DOHH2 (cell line): ENCODE data around the gene TESK2.

ENCODE experiments used
- H3F3A ChIP-seq: fragments of 200-600 bp; sonication (generic), shearing (Covaris generic); 2 replicates; pipeline ENCODE4 v1.6.0; 2016; ENCODE audit warnings: antibody characterized with exemption, mild to moderate bottlenecking; ENCODE audit not compliant: control insufficient read depth, insufficient read depth
- H3K27ac ChIP-seq: fragments of 200-600 bp; sonication (generic); 2 replicates; pipeline ENCODE4 v1.5.1; 2014; ENCODE audit warnings: low read depth, mild to moderate bottlenecking, low read length, moderate library complexity
- H3K27me3 ChIP-seq: fragments of 200-600 bp; sonication (generic); 2 replicates; pipeline ENCODE4 v1.6.1; 2014; ENCODE audit warnings: mild to moderate bottlenecking, low read length, mixed read lengths; ENCODE audit not compliant: control insufficient read depth
- H3K36me3 ChIP-seq: fragments of 200-600 bp; sonication (generic); 2 replicates; pipeline ENCODE4 v1.6.1; 2014; ENCODE audit warnings: mild to moderate bottlenecking, low read length, moderate library complexity, mixed read lengths; ENCODE audit not compliant: control insufficient read depth
- H3K4me1 ChIP-seq: fragments of 200-600 bp; sonication (generic); 2 replicates; pipeline ENCODE4 v1.6.1; 2014; ENCODE audit warnings: mild to moderate bottlenecking, low read length, mixed read lengths; ENCODE audit not compliant: control insufficient read depth
- H3K4me2 ChIP-seq: fragments of 200-600 bp; sonication (generic); 2 replicates; pipeline ENCODE4 v1.6.0; 2014; ENCODE audit warnings: mild to moderate bottlenecking, low read length, moderate library complexity
- H3K4me3 ChIP-seq: fragments of 200-600 bp; sonication (generic); 2 replicates; pipeline ENCODE4 v1.5.1; 2014; ENCODE audit warnings: mild to moderate bottlenecking, low read length, mixed read lengths
- H3K79me2 ChIP-seq: fragments of 200-600 bp; sonication (generic); 2 replicates; pipeline ENCODE4 v1.6.1; 2014; ENCODE audit warnings: mild to moderate bottlenecking, low read length, mixed read lengths; ENCODE audit not compliant: control insufficient read depth
- H3K9me2 ChIP-seq: fragments of 200-600 bp; sonication (generic); replicated peaks from 2 replicates; pipeline ENCODE4 v1.6.1; 2014; ENCODE audit warnings: mild to moderate bottlenecking, low read length, mixed read lengths; ENCODE audit not compliant: control insufficient read depth
- H3K9me3 ChIP-seq: fragments of 200-600 bp; sonication (generic); 2 replicates; pipeline ENCODE4 v1.6.1; 2014; ENCODE audit warnings: antibody characterized with exemption, low read length, mixed read lengths; ENCODE audit not compliant: control insufficient read depth, insufficient read depth
- H4K20me1 ChIP-seq: fragments of 200-600 bp; sonication (generic); 2 replicates; pipeline ENCODE4 v1.6.0; 2014; ENCODE audit warnings: low read depth, mild to moderate bottlenecking, antibody characterized with exemption, low read length, moderate library complexity; ENCODE audit not compliant: control insufficient read depth, insufficient read depth
- CTCF ChIP-seq: fragments of 200-600 bp; sonication (generic); IDR thresholded peaks from one replicate; pipeline ENCODE4 v1.5.1; 2014; ENCODE audit warnings: antibody characterized with exemption, mild to moderate bottlenecking, low read depth, low read length; ENCODE audit not compliant: poor library complexity, severe bottlenecking
- EZH2phosphoT487 ChIP-seq: fragments of 200-600 bp; sonication (generic); IDR thresholded peaks from 2 replicates; pipeline ENCODE4 v1.6.1; 2017; ENCODE audit warnings: borderline replicate concordance, mild to moderate bottlenecking, antibody characterized with exemption, low read length, moderate library complexity, mixed read lengths

Gene TESK2

DNA sequence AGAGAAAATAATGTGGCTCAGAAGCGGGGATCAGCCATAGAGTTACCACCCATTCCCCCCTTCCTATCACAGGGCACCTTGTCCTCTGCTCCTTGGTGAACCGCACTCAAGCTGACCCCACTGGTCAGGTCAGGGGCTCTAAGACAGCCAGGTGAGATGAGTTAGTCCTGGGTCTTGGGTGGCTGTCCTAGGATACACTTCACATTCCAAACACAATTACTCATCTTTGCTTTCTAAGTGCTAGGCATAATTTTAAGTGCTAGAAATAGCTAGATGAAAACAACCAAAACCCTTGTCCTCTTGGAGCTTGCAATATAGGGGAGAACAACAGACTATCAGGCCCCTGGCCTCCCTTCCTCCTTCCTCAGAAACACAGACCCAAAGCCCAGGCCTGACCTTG is 142.9 kb downstream of the TESK2 start:
- Histone ChIP-seq H4K20me1 (no peaks in the 10 kb centered on the region), H3K79me2 (peaks cover 2% of the 10 kb centered on the region; the same call in 1 of the 2 replicates), H3K9me3 (no peaks in the 10 kb centered on the region), H3K4me1 (no peaks in the 10 kb centered on the region), H3F3A (peaks cover 9% of the 10 kb centered on the region; the same call in 1 of the 2 replicates), H3K9me2 (no peaks in the 10 kb centered on the region), H3K4me3 (no peak overlapping the region), H3K36me3 (peaks cover 37% of the 10 kb centered on the region), H3K27me3 (no peaks in the 10 kb centered on the region), H3K4me2 (no peak overlapping the region), H3K27ac (no peak overlapping the region)
- TF ChIP-seq CTCF (no peak), EZH2phosphoT487 (no peak)

GRCh38 chr1:45346473-45346872 is 144.5 kb downstream of the TESK2 start:
- H3K27me3 ChIP-seq = no peaks in the 10 kb centered on the region
- H4K20me1 ChIP-seq = no peaks in the 10 kb centered on the region
- no peaks in the 10 kb centered on the region for H3K9me3 ChIP-seq
- H3K36me3 ChIP-seq = peaks cover 53% of the 10 kb centered on the region
- peaks cover 17% of the 10 kb centered on the region for H3K79me2 ChIP-seq
- no peak overlapping the region for H3K27ac ChIP-seq
- peaks cover 7% of the 10 kb centered on the region for H3K4me1 ChIP-seq
- no peak overlapping the region for H3K4me2 ChIP-seq
- H3K4me3 ChIP-seq = no peak overlapping the region
- no peak for TF ChIP-seq EZH2phosphoT487
- no peak for TF ChIP-seq CTCF
- no peaks in the 10 kb centered on the region for H3K9me2 ChIP-seq
- H3F3A ChIP-seq = peaks cover 9% of the 10 kb centered on the region; the same call in 1 of the 2 replicates

DNA sequence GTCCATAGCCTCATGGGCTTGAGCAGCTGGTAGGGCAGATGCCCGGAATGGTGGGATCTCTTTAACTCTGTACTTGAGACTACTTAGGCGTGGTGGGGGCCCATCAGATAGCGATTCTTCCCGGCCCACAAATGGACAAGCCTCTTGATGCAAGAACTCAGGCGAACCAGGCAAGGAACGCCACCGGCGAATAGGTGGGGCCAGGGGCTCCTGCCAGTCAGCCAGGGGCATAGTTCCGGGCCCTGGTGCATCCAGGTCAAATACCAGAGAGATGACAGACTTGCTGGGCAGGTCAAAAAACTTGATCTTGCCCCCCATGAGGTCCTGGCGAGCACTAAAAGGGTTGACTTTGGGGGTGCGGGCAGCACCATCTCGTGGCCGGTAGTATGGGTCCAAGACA is 145.9 kb downstream of the TESK2 start:
- no peak overlapping the region for H3K4me3 ChIP-seq
- H3K4me1 ChIP-seq = peaks cover 14% of the 10 kb centered on the region
- no peak overlapping the region for H3K4me2 ChIP-seq
- peaks cover 67% of the 10 kb centered on the region for H3K36me3 ChIP-seq
- peaks cover 32% of the 10 kb centered on the region for H3K79me2 ChIP-seq
- H3K27ac ChIP-seq = no peak overlapping the region
- no peaks in the 10 kb centered on the region for H3K9me2 ChIP-seq
- no peaks in the 10 kb centered on the region for H3K27me3 ChIP-seq
- TF ChIP-seq EZH2phosphoT487 (no peak), CTCF (no peak)
- peaks cover 9% of the 10 kb centered on the region; the same call in 1 of the 2 replicates for H3F3A ChIP-seq
- no peaks in the 10 kb centered on the region for H3K9me3 ChIP-seq
- H4K20me1 ChIP-seq = no peaks in the 10 kb centered on the region
